HG03039 (cell line): Measurements from ENCODE around the gene EYS.
"Not testable (repeated sequence)": the region's sequence is repeated elsewhere in the genome, so short reads cannot be mapped to it uniquely, and the experiment has no call there.

Experiments
- ATAC-seq: cut with Tn5 transposase; IDR thresholded peaks from one replicate; pipeline ENCODE4 v1.9.1; 2021; ENCODE audit warnings: mild to moderate bottlenecking, moderate library complexity; ENCODE audit not compliant: unreplicated experiment

Gene EYS

DNA sequence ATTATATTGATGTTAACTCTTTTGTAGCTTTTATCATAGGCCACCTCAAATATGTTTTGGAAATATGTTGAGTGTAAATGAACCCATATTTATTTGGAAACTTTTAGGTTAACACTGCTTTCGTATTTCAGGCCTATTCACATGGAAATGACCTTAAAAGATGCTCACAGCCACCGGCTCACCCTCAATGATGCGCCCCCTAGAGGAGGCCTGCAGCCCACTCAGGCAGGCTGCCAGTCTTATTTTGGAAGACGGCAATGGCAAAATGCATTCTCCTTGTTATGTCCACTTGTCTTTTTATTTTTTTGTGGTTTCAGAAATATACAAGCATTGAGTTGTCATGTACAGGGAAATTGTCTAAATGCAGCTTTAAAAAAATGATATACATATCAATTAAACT is 1201.7 kb downstream of the EYS start:
- no peak for ATAC-seq

DNA sequence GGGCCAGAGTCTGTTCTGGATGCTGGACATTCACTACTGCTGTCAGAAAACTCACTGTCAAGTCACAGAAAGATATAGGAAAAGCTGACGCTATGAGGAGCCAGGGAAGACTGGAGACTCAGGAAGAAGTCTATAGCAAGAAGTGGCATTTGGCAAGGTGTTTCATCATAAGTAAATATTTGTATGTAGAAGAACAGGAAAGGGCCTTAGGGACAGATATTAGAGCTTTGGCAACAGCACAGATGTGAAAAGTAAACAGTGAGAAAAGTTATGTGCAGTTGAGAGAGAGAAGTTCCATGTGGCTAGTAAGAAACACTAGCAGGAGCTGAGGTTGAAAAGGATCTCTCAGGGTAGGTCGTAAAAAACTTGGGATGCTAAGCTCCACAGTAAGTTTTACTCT is 1202.5 kb downstream of the EYS start:
- no peak for ATAC-seq

DNA sequence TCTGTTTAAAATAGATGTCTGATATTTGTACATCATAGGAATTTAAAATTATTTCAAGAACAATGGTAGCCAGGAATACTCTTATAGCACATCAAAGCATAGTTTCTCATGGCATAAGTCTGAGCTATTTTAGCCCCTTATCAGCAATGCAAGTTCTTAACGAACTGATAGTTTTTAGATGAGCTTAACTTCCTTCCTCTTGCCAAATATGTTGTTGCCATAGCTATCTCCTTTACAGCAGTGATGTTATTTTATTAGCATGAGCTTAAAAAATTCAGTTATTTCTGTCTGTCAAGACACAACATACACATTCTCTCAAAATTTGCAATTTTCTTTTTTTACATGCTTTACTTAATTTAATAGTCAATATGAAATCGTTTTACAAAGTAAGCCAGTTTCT is 1204.2 kb downstream of the EYS start:
- ATAC-seq, result no peak

DNA sequence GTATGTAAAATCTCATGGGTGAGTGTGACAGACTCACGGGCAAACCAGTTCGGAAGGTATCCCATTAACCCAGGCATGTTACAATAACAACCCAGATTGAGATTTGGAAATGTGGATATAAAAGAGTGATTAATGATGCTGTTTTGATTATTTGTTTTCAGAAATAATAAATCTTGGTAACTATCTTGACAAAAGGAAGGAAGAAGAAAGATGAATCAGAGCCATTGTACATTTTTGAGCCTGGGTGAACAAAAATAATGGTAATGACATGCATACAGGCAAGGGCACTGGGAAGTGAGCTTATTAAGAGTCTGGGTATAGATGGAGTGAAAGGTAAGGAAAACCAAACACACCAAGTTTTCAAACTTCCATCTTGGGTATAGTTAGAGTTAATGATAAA is 1209.4 kb downstream of the EYS start:
- no peak for ATAC-seq

DNA sequence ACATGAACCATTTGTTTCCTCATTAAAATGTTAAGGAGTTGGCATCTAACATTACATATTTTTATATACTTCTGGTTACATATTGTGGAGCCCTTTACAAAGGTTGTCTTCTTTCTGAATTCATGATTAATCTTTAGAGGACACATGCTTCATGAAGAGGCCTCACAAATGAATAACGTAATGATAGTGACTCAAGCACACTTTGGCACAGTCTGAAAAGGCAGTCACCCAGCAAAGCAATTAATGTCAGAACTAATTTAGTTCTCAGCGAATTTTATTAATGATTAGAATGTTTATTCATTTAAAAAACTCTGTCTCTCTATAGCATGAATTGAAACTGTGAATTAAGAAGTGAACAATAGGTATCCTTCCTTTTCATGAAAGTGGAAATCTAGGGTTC is 1217.3 kb downstream of the EYS start:
- no peak for ATAC-seq

DNA sequence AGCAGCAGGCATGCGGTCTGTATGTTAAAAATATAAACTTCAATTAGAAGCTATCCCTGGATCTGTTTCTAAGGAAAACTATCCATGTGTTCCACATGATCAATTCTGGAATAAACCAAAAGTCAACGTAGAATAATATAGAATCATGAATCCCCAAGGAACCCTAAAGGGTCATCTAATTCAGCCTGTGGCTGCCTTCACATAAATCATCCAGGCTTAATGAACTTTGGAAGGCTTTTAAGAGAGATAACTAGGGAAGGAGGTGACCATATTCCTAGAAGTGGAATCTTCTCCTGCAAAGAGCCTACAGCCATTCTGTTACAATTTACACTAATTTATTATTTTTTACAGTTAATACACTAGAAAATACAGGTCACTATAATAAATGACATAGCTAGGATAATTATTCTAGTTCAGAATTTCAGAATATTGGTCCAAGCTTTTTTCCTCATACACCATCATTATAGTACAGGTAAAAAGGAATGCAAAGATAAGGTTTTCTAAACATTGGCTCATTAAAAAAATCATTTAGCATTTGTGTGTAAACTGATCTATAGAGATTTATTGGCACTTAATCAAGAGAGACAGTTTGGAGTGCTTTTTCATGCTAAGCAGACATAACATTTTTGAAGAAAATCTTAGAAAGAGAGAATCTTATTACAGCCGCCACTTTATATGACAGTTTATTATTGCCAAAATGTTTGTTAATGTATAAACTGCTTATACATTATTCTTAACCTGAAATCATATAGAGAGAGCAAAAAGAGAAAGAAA is 1220.3 kb downstream of the EYS start:
- ATAC-seq, result no peak

DNA sequence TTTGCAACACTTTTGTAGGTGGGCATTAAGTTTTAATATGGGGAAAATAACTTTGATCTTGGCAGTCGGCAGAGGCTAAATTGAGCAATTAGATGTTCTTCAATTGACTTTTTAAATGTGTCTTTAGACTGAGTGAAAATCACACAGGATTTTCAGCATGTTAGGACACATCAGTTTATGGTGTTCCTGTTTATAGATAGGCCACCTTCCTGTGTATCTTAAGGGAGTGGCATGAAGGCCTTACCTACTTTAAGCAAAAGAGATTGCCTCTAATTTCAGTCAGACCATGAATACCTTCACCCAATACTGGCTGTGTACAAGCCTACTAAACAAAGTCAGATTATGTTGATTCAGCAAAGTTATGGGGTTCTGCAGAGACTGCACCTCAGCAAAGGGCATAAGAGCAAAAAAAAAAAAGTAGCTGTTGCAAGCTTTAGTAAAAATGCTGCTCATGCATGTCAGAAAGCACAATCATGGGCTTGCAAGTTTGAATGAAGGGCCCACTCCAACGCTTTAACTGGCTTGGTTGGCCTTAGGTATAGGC is 1223.0 kb downstream of the EYS start:
- no peak for ATAC-seq

DNA sequence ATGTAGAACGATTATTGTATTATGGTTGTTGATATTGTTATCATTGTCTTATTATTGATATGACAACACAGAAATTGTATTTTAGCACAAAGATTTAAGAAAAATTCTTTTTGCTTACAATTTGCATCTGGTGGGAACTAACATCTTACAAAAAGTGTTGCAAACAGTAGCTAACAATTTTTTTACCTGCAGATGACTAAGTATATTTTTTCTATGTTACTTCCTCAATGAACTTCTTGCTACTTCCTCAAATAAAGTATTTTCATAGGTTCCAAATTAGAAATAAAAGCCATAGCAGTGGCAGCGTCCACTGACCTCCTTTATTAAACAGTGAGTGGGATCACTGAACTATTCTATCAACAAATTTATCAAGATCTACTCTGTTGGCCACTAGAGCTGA is 1224.4 kb downstream of the EYS start:
- no peak for ATAC-seq

DNA sequence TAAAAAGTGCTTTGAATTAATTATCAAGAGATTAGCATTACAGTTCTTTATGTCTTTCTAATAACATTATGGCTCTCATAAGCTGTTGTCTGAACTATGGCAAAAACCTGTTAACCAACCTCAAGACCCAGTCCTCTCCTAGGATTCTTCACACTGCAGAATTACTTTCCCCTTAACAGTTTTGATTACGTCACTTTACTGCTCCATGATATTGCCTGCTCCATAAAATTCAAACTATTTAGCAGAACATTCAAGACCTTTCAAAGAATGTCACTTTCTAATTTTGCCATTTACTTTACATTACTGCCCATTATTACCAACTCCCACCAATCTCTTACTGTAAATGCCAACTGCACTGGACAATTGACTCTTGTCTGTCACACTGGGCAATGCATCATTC is 1227.9 kb downstream of the EYS start:
- ATAC-seq, result no peak

DNA sequence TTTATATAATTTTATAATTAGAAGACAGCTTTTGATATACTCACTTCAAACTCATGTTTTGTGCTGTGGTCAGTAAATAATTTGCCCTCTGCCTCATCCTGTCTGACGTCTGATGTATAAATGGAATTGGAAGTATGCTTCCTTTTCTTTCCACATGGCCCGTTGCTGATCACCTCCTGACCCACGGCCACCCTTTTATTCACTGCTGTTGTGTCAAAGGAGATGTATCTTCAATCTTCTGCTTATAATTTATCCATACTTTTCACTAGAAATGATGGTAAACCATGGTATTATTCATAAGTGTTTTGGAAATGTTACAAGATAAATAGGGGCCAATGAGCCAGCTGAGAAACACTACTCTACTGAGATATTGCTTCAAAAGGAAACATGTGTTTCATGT is 1229.6 kb downstream of the EYS start:
- ATAC-seq, result no peak

DNA sequence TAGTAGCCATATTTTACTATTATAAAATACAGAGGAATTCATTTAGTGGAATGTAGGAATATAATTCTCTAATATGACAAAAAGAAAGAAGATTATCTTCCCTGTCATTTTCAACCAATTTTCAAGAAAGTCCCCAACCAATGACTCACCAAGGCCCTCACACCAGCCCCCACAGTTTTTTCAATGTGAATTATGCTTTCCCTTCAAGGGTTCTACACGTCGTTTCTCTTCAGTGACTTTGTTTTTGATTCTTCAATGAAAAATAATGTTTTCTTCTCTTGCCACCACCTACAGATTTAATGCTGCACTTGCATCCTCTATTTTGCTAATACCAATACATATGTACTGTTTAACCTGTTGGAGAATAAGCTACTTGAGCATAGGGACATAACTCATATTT is 1230.1 kb downstream of the EYS start:
- ATAC-seq, result no peak

DNA sequence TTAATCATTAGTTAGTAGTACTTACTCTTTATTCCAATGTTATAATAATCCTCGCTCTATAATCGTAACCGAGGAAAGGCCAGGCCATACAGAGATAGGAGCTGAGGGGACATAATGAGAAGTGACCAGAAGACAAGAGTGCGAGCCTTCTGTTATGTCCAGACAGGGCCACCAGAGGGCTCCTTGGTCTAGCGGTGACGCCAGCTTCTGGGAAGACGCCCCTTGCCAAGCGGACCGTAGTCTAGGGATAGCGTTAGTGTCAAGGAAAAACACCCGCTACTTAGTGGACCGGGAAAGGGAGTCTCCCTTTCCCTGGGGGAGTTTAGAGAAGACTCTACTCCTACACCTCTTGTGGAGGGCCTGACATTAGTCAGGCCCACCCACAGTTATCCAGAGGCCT is 1237.6 kb downstream of the EYS start:
- not testable (repeated sequence) for ATAC-seq

DNA sequence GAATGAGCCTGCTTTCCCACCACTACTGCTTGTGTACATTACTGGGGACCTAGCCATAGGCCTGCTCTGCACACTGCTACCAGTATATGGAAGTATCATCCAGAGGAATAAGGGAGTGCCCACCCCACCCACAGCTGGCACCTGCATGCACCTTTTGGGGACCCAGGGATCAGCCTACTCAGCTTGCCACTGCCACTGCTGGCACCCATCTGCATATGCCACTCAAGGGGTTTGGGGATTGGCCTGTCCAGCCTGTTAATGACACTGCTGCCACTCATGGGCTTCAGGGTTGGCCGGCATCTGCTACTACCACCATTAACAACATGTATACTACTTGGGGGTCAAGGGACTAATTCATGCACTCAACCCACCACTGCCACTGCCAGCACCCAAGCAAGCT is 1239.4 kb downstream of the EYS start:
- ATAC-seq, result no peak

DNA sequence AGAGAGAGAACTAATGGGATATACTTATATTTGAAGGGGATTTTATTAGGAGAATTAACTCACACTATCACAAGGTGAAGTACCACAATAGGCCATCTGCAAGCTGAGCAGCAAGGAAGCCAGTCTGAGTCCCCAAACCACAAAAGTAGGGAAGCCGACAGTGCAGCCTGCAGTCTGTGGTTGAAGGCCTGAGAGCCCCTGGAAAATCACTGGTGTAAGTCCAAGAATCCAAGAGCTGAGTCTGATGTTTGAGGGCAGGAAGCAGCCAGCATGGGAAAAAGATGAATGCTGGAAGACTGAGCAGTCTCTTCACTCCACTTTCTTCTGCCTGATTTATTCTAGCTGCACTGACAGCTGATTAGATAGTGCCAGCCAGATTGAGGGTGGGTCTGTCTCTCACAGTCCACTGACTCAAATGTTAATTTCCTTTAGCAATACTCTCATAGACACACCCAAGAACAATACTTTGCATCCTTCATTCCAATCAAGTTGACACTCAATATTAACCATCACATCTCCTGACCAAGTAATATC is 1247.5 kb downstream of the EYS start:
- ATAC-seq, result no peak

DNA sequence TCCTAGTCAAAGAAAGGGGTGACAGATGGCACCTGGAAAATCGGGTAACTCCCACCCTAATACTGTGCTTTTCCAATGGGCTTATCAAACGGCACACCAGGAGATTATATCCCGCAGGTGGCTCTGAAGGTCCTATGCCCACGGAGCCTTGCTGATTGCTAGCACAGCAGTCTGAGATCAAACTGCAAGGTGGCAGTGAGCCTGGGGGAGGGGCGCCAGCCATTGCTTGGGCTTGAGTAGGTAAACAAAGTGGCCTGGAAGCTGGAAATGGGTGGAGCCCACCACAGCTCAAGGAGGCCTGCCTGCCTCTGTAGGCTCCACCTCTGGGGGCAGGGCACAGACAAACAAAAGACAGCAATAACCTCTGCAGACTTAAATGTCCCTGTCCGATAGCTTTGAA is 1258.9 kb downstream of the EYS start:
- not testable (repeated sequence) for ATAC-seq

DNA sequence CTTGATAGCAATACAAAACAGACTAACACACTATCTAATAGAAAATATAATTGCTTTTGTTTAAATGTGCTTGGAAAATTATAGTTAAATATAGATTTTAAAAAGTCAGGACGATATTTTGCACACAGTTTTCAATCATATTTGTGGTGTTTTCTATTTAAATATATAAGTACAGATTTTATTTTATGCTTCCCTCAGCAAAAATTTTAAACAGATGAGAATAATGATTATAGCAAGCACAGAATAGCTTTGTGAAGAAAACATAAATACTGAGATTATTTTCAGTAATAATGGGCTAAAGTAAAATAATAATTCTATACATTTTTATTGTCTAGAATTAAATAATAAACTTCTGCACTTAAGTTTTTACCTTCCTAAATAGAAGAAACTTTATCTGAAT is 1262.0 kb downstream of the EYS start:
- no peak for ATAC-seq

DNA sequence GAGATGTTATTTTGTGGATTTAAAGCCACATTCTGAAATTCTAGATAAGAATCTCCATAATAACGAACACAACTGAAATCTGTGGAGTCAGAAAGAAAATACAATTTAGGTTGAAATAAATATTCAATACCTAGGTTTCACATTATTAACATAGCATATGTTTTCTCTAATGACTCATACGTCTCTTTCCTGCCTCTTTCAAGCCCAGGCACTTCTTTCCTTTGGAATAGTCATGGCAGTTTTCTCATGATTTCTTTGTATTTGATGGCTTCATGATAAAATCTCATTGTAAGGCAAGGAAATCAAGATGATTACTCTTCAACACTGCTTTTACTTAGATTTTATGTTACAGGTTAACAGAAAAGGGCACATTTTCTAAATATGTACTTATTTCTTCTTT is 1267.8 kb downstream of the EYS start:
- no peak for ATAC-seq

DNA sequence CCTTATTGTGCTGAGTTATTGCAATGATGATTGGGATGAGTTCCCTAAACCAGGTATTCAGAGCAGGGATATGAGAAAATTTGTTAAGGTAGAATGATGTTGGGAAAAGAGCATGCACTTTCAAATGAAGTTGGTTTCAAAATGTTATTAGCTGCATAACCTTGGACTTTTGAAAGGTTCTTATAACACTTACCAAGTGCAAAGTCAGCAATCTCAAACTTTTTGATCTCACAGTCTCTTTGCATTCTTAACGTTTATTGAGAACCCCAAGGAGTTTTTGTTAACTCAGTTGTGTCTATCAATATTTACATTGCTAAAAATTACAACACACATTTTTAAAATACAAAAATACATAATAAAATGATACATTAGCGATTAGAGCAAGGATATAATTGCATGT is 1269.0 kb downstream of the EYS start:
- ATAC-seq, result no peak

DNA sequence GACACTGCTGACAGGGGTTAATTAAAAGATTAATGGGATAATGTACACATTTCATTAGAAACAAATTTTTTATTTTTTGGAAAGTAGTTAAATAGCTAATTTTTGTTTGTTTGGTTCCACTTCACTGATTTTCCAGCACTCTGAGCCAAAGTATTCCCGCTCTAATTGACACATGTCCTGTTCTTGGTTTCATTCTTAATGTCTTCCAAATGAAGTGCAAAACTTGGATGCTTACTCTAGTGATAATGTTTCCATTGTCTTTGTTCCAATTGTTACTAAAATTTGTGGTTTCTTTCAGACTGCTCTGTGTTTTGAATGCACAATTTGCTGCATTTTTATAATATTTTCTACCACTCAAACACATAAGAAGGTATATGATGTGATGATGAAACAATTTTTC is 1277.1 kb downstream of the EYS start:
- no peak for ATAC-seq

DNA sequence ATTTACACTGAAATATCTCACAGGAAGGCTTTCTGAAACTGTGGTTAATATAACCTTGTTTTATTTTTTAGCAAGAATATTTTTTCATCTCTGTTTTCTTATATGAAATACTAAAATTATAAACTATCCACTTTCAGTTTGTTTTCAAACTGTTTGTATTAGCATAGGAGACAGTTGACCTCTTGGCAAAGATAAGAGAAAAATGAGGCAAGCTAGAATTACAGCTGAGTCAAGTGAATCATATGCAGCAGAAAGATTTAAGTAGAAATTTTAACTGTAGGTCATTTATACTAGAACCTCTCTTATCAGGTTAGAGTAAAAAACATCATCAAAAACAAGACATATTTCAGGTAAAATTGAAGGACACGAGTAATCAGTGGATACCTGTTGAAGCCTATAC is 1278.8 kb downstream of the EYS start:
- no peak for ATAC-seq

DNA sequence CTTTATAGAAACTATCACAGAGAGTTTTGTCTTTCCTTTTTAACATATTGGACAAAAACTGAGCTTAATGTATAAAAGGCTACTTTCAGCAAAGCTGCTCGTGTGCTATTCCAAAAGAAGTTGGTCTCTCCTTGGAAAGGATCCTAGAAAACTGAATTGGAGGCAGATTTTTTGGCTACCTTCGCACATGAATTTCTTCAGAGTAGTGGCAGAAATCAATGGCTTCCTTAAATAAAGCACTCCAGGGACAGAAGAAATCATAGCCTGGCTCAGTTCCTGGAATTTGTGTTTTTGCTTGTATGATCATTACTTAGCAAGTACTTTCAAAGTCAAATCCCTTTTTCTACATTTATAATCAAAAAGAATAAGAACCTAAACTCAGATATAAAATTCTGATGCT is 1291.1 kb downstream of the EYS start:
- no peak for ATAC-seq

DNA sequence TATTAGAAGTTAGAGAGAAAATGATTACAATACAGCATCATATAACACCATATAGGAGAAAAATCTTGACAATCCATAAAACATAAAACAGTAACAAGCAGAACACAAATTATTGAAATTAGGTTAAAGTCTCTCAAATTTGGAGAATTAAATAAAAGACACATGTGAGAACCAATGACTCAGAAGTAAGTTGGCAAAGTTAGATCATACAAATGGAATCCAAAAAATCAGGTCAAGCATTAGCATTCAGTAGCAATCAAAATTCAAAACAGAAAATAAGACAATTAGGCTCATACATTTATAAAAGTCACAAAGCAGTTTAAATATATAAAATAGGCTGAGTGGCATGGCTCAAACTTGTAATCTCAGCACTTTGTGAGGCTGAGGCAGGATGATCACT is 1295.8 kb downstream of the EYS start:
- ATAC-seq, result no peak

DNA sequence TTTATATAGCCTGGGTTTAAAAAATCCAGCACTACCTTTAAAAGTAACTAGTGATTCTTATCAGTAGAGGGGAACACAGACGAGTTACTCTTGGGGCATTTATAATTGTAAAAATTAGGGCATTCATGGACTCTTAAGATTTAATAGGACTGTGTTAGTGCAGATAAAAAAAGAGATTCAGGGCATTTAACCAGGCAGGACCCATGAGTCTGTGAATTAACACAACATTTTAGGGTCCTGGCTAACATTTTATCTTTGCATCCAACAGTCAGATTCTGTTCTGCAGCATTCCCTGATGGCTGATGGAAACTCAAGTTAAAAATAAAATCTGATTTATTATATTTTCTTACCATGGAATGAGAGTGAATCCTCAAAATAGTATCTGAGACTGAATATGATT is 1297.1 kb downstream of the EYS start:
- ATAC-seq, result no peak
